NCI-H2029 (cell line): ENCODE measurements around the gene DGAT2.
"Not testable (repeated sequence)": the region's sequence is repeated elsewhere in the genome, so short reads cannot be mapped to it uniquely, and the experiment has no call there.

Experiments
- DNase-seq: peaks from one replicate; lab custom pipeline; 2025; lab: John Stamatoyannopoulos, UW

The DGAT2 gene

GRCh38 chr11:75768112-75768908 is at the start of gene DGAT2:
TSS of gene DGAT2 (plus strand) at chr11:75768778. CDS start at chr11:75768992, 214 bp downstream.
- peak; percentile 58 for DNase-seq

DNA sequence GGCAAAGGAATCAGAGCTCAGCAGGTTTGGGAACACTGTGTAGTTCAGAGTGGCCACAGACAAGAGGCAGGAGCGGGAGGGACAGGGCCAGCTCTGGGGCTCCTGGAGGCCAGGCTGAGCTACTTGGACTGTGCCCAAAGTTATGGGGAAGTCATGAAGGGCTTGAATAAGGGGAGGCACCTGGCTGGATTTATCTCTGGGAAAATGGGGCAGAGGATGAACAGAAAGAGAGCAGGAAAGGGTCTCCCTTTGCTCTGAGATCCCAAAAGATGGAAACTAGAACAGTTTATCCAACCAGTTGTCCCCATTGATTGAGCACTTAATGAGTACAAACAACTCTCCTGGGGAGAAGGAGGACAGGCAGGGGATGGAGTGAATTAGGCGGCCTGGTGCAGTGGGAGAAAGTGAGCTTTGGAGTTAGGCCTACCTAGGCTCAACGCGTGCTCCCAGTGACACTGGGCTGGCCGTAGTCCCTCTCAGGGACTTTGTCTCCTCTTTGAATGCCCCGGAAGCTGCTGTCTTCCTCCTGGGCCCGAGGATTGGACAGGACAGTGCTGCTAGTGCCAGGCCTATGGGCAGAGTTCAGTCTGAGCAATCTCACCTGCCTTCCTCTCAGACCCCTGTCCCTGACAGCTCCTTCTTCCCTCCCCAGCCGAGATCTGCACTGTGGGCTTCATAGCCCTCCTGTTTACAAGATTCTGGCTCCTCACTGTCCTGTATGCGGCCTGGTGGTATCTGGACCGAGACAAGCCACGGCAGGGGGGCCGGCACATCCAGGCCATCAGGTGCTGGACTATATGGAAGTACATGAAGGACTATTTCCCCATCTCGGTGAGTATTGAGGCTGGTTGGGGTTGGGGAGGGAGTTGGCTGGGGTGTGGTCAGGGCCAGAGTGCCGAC is 49.0 kb upstream of the DGAT2 start:
- DNase-seq = no peak

GRCh38 chr11:75720639-75721038 is 47.9 kb upstream of the DGAT2 start:
- DNase-seq = no peak

GRCh38 chr11:75721852-75722668 is 46.5 kb upstream of the DGAT2 start:
- no peak for DNase-seq

GRCh38 chr11:75722669-75723042 is 45.9 kb upstream of the DGAT2 start:
- DNase-seq = no peak

DNA sequence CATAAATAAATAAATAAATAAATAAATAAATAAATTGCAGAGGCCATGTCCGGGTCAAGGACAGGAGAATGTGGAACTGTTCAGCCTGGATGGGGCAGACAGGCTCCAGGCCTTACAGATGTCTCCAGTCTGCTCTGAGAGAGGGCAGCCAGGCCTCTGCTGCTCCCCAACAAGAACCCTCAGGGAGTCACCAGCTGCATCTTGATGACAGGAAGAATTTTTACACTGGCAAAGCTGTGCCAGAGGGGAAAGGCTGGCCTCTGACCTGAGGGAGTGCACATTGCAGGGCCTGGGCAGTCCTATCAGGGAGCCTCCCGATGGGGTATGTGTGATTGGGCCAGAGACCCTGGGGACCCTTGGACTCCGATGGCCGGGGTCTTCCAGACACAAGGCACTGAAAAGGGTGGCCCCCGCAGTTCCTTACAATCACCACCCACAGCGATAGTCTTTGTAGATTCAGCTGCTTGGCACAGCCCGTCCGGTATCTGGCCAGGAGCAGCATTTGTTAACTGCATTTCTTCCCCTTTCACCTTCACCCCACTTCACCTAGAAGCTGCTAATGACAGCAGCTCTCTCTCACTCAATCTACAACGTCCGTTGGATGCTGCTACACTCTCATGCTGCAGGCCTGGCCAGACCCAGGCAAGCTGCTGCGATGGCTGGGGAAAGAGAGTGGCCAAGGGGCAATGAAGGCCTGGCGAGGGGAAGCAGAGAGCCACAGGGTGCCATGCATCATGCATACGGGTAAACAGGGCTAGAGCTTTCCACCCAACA is 42.8 kb upstream of the DGAT2 start:
- DNase-seq = no peak

DNA sequence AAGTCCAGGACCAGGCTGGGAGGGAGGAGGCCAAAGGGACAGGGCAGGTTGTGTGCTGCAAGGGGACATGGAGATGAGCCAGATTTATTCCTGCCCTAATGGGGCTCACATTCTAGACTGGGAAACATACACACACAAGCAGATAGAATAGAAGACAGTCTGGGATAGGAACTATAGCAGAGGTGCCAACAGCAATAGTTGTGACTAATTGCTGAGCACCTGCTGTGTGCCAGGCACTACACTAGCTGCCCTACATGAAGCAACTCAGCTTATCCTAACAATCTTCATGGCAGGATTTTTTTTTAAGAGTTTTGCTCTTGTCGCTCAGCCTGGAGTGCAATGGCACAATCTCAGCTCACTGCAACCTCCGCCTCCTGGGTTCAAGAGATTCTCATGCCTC is 39.6 kb upstream of the DGAT2 start:
- no peak for DNase-seq

GRCh38 chr11:75731095-75731494 is 37.5 kb upstream of the DGAT2 start:
- no peak for DNase-seq

DNA sequence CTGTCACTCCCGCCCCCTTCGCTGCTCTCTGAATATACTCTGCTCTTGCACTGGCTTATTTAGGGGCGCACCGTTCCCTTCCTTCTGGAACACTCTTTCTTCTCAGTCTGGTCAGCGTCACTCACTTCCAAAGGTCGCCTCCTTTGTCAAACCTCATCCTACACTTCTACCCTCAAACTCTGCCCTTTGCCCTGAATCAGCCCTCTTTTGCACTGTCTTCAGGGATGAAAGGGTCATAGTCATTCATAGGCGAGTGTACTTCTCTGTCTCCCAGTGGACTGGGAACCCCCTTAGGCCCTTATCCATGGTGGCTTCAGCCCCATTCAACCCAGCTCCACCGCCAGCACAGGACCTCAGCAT is 35.5 kb upstream of the DGAT2 start:
- DNase-seq = no peak

DNA sequence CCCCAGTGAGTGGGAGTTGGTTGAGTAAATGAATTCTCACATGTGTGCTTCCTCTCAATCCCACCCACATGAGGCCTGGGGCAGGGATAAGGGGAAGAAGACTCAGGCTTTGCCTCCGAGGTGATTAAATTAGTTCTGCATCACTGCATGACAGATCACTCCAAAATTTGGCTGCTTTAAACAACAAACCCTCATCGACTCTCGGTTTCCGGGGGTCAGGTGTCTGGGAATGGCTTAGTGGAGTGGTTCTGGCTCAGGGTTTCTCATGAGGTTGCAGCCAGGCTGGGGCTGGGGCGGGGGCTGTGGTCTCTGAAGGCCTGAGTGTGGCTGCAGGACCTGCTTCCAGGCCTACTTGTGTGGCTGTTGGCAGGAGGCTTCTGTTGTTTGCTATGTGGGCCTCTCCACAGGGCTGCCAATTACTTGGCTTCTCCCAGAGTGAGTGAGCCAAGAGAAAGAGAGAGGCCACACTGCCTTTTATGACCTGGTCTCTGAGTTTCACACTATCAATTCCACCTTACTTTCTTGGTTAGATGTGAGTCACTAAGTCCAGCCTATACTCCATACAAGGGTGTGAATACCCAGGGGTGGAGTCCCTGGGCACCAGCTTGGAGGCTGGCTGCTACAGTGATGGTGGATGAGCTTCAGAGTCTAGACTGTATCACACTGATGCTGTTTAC is 35.0 kb upstream of the DGAT2 start:
- DNase-seq = peak; percentile 91

DNA sequence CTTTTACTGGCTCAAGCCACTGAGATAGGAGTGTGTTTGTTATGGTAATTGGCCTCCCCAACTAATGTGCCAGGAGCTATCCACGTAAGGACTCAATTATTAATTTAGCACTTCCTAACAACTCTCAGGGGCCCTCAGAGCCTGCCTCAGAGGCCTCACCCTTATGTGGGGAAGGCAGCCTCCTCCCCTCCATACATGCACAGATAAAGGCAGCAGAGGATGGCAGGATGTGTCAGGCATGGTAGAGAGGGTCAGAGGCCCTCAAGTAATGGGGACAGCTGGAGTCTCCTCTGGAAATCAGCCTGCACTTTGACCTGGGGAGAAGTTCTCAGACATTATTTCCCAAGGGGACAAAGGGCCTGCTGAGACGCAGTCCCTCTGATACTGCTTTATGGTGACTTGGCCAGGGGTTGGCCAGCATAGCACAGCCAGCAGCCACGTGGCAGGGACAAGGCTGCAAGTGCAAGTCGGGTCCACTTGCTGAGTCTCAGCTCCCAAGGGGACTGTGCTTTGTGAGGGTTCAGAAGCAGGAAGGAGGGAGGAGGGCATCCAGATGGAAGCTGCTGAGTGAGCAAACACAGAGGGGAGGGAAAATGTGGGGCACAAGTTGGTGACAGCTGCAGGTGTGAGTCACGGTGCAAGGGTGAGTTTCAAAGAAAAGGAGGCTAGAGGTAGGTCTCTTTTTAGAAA is 33.9 kb upstream of the DGAT2 start:
- no peak for DNase-seq

DNA sequence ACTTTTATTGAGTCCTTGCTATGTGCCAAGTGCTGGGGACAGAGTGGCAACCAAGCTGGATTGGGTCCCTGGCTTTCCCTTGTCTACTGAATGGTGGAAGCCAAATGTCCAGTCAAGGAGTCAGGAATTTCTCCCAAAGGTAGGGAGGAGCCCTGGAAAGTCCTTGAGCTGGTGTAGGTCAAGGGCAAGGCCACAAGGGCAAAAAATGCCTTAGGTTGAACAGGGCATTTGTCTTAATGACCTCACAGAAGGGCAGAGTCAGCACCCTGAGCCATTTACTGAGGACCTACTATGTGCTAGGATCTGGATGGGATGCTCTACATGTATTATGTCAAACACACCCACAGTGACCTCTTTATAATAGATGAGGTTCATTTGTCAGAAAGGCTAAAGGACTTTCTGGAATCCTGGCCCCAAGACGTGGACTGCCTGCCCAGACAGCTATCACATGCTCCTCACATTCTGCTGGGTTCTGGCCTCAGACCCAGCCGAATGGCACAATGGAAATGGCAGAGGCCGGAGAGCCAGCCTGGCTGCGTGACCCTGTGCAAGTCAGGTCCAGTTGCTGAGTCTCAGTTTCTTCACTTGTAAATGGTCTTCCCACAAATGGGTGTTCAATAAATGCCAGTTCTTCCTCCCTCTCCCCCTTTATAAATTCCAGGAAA is 33.3 kb upstream of the DGAT2 start:
- DNase-seq = no peak

DNA sequence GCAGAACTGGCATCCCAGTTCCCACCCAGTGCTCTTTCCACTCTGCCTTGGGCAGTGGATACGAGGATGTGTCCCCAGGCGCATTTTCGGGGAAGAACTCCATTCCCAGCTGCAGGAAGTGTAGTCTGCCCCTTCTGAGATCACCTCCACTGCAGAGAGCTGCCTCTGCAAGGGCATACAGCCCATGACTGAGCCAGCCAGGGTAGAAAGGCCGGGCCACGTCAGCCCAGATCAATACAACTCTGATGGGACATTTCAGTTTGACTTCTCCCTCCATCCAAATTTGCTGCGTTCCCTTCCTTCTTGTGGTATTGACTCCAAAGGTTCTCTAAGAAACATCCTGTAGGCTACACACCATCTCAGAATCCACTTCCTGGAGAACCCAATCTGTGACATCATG is 31.3 kb upstream of the DGAT2 start:
- DNase-seq = no peak

GRCh38 chr11:75740681-75741080 is 27.9 kb upstream of the DGAT2 start:
- no peak for DNase-seq

GRCh38 chr11:75743159-75743558 is 25.4 kb upstream of the DGAT2 start:
- DNase-seq = not testable (repeated sequence)

DNA sequence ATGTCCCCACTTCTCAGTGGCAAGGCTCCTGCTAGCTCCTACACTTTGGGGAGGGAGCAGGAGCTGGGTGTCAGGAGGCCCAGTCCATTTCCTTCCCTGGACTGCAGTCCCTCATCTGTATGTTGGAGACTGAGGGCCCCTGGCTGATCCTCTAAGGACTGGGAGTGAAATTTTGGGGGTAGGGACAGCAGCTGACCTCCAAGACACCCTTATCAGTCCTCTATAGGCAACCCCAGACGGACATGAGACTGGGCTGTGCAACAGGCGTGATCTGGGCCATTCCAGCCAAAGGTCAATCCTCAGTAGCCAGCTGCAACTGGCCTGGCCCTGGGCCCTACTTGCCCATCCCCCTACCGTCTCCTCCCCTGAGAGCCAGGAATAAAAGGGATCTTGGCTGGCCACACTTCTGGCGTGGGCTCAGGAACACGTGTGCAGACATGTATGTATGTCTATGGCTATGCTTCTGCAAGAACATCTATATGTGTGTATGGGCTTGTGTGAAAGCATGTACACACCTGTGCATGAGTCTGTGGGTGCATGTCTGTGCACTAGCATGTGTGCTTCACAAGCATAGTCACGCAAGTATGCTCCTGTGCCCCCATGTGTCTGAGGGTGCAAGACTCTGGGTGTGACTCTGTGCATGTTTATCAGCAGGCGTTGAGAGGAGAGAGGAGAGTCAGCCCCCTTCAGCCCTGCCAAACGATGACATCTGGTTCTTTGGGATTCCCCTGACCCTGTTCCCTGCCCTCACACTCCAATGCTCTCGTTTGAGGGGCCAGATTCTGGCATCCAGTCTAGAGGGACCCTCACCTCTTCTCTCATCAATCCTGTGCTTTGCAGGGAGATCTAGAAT is 24.6 kb upstream of the DGAT2 start:
- DNase-seq = no peak

DNA sequence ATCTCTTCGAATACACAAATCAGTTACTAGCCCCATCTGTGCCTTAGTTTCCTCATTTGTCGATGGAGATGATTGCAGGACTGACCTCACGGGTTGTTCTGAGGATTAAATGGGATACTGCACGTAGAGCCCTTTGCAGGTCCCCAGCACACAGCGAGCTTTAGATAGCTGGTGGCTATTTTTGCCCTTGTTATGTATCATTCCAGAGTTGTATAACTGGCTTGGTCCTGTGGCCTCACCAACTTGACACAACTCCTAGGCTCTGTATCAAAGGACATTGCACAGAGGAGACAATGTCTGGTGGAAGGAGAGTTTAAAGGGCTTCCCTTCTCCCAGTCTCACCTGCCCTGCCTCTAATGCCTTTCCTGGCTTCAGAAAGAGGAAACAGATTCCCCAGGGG is 22.8 kb upstream of the DGAT2 start:
- DNase-seq = no peak

GRCh38 chr11:75748729-75749273 is 19.8 kb upstream of the DGAT2 start:
- not testable (repeated sequence) for DNase-seq

DNA sequence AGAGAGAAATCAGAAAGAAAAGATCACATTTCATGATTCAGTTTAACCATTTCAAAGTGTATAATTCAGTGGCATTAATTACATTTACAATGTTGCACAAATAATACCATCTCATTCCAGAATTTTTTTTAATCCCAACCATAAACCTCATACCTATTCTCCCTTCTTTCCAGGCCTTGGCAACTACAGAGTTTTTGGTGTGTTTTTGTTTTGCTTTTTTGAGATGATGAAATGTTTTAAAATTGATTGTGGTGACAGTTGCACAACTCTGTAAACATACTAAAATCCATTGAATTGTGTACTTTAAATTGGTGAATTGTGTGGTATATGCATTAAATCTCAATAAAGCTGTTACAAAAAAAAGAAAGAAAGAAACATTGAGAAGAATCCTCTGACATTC is 13.6 kb upstream of the DGAT2 start:
- DNase-seq = not testable (repeated sequence)
